ENCODE data around the gene EPHB1.

Gene EPHB1

GRCh38 chr3:135154186-135154585, 359.1 kb downstream of the EPHB1 start:
- Mint-ChIP-seq H3K27ac (no peak overlapping the region), H3K27me3 (peaks cover 7% of the 10 kb centered on the region), H3K9me3 (no peaks in the 10 kb centered on the region), H3K36me3 (no peaks in the 10 kb centered on the region), H3K4me1 (no peaks in the 10 kb centered on the region), H3K4me3 (no peak overlapping the region)

DNA sequence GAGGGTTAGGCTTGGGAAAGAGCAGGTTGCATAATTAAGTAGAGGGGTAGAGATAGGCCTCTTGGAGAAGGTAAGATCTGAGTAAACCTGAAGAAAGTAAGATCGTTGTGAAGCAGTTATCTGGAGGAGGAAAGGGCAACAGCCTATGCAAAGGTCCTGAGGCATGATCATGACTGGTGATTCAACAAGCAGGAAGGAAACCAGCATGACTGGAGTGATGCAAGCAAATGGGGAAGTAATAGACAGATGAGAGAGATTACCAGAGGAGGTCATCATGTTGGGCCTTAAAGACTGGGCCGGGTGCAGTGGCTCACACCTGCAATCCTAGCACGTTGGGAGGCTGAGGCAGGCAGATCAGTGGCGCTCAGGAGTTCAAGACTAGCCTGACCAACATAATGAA, 360.2 kb downstream of the EPHB1 start:
- no peaks in the 10 kb centered on the region for H3K36me3 Mint-ChIP-seq

DNA sequence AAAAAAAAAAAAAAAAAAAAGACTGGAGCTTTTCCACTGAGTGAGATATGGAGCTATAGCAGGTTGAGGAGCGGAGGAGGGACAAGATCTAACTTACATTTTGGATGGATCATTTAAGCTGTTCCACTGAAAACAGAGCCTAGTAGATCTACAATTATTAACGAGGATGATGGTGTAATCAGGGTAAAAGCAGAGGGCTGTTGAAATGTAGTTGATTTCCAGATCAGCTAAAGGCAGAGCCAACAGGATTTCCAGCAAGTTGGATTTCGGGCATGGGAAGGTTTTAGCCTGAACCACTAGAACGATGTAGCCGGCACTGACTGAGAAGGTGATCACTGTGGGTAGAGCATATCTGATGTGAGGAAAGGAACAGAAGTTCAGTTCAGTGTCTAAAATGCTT, 360.7 kb downstream of the EPHB1 start:
- no peaks in the 10 kb centered on the region for H3K4me1 Mint-ChIP-seq

More for the DNA sequence above, 360.2 kb downstream of the EPHB1 start:
- no peaks in the 10 kb centered on the region for H3K4me1 Mint-ChIP-seq
- H3K4me3 Mint-ChIP-seq: no peak overlapping the region
- H3K27ac Mint-ChIP-seq: no peak overlapping the region
- no peaks in the 10 kb centered on the region for H3K9me3 Mint-ChIP-seq
- peaks cover 7% of the 10 kb centered on the region for H3K27me3 Mint-ChIP-seq

GRCh38 chr3:135157045-135157740, 362.1 kb downstream of the EPHB1 start:
- Mint-ChIP-seq H3K27me3 (peaks cover 7% of the 10 kb centered on the region), H3K9me3 (peaks cover 5% of the 10 kb centered on the region), H3K36me3 (no peaks in the 10 kb centered on the region)

More for the DNA sequence above, 360.7 kb downstream of the EPHB1 start:
- Mint-ChIP-seq H3K9me3 (peaks cover 4% of the 10 kb centered on the region), H3K27me3 (peaks cover 7% of the 10 kb centered on the region), H3K36me3 (no peaks in the 10 kb centered on the region), H3K4me3 (no peak overlapping the region), H3K27ac (no peak overlapping the region)

GRCh38 chr3:135158520-135158919, 363.5 kb downstream of the EPHB1 start:
- H3K4me3 Mint-ChIP-seq: no peak overlapping the region
- no peak overlapping the region for H3K27ac Mint-ChIP-seq
- H3K4me1 Mint-ChIP-seq: no peaks in the 10 kb centered on the region
- peaks cover 5% of the 10 kb centered on the region for H3K27me3 Mint-ChIP-seq
- no peaks in the 10 kb centered on the region for H3K36me3 Mint-ChIP-seq
- peaks cover 5% of the 10 kb centered on the region for H3K9me3 Mint-ChIP-seq

More at GRCh38 chr3:135157045-135157740, 362.1 kb downstream of the EPHB1 start:
- Mint-ChIP-seq H3K27ac (no peak overlapping the region), H3K4me1 (no peaks in the 10 kb centered on the region), H3K4me3 (no peak overlapping the region)

- no peaks in the 10 kb centered on the region for H3K4me1 Mint-ChIP-seq
- peaks cover 5% of the 10 kb centered on the region for H3K9me3 Mint-ChIP-seq
- H3K27me3 Mint-ChIP-seq: peaks cover 2% of the 10 kb centered on the region
- H3K4me3 Mint-ChIP-seq: no peak overlapping the region
- no peaks in the 10 kb centered on the region for H3K36me3 Mint-ChIP-seq
- no peak overlapping the region for H3K27ac Mint-ChIP-seq
Measured at GRCh38 chr3:135159681-135160247, 364.7 kb downstream of the EPHB1 start.

DNA sequence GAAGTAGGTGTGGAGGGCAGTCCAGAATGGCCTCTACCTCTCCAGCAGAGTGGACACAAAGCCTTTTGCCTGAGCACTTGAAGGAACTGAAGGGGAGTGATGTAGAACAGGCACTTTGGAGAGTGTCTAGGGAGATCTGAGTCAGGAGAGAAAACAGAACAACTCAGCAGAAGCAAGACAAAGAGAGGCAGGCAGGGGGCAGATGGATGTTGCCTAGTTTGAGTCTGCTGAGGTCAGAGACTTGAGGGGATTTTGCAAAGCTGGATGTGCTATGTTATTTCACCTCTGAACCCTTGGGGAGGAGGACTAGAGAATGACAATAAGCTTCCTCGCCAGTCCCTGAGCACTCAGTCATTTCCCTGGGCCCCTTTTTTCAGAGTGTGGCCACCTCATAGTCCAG, 366.4 kb downstream of the EPHB1 start:
- Mint-ChIP-seq H3K27ac (no peak overlapping the region), H3K27me3 (no peaks in the 10 kb centered on the region)

DNA sequence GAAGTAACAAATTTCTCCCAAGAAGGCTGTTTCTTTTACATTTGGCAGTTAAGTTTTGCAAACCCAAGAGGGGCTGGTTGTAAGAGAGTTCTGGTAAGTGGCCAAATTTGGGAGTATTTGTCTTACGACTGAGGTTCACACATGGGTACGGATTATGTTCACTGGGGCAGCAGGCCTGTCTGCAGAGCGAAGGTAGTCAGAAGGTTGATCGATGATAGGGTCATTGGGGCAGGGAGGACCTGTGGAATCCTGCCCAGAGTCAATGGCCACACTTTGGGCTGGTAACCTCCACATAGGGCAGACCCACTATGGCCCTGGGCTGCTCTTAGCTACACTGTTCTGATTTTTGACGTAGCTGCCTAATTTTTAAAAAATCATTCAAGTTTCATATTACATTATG, 368.6 kb downstream of the EPHB1 start:
- H3K4me1 Mint-ChIP-seq: no peaks in the 10 kb centered on the region
- no peak overlapping the region for H3K4me3 Mint-ChIP-seq
- no peaks in the 10 kb centered on the region for H3K36me3 Mint-ChIP-seq
- H3K9me3 Mint-ChIP-seq: peaks cover 5% of the 10 kb centered on the region
- no peak overlapping the region for H3K27ac Mint-ChIP-seq
- peaks cover 1% of the 10 kb centered on the region for H3K27me3 Mint-ChIP-seq

More for the DNA sequence above, 366.4 kb downstream of the EPHB1 start:
- Mint-ChIP-seq H3K4me3 (no peak overlapping the region), H3K4me1 (no peaks in the 10 kb centered on the region), H3K36me3 (no peaks in the 10 kb centered on the region), H3K9me3 (peaks cover 5% of the 10 kb centered on the region)

DNA sequence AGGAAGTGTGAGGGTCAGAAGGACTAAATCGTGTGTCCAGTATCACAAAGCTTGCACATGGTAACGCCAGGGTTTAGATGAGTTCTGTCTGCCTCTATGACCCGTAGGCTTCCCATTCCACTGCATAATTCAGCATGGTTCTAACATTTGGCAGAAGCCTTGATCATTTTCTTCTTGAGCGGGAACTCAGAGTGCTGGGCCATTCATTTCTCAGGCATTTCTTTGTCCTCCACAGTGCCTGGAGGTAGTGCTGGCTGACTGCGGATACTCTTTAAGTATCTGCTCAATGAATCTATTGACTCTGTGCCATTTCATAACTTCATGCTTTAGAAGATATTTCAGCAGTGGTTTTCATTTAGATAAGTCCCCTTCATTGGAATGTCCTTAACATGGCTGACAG, 370.2 kb downstream of the EPHB1 start:
- no peak overlapping the region for H3K4me3 Mint-ChIP-seq

DNA sequence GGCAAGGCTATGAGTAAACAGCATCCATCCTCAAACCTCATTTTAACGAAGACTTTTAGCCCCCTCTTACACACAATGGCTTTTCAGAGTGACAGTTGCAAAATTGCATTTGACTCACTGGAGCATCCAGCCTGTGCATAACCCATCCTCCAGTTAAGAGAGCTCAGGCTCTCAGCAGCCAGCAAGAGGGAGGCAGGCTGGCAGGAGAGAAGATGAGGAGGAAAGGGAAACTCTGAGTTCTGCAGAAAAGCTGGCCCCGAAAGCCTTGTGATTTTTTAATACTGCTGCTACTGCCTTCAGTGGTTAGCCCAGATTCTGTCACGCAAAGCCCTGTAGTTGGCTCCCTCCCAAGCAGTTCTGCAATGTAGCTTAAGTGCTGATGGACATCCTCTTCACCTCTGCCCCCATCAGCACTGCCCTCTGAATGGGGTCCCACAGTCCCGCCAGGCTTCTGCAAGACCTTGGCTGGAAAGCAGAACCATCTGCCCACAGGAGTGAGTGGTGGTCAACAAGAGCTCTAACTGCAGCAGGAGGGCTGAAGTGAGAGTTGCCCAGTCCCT, 371.3 kb downstream of the EPHB1 start:
- H3K27ac Mint-ChIP-seq: no peak overlapping the region

More for the DNA sequence above, 370.2 kb downstream of the EPHB1 start:
- Mint-ChIP-seq H3K27ac (no peak overlapping the region), H3K36me3 (no peaks in the 10 kb centered on the region), H3K4me1 (no peaks in the 10 kb centered on the region), H3K9me3 (peaks cover 5% of the 10 kb centered on the region), H3K27me3 (peaks cover 1% of the 10 kb centered on the region)

GRCh38 chr3:135168822-135169221, 373.8 kb downstream of the EPHB1 start:
- Mint-ChIP-seq H3K27ac (no peak overlapping the region), H3K36me3 (no peaks in the 10 kb centered on the region), H3K27me3 (peaks cover 1% of the 10 kb centered on the region), H3K9me3 (no peaks in the 10 kb centered on the region), H3K4me1 (no peaks in the 10 kb centered on the region), H3K4me3 (no peak overlapping the region)

More for the DNA sequence above, 371.3 kb downstream of the EPHB1 start:
- no peaks in the 10 kb centered on the region for H3K4me1 Mint-ChIP-seq
- no peaks in the 10 kb centered on the region for H3K36me3 Mint-ChIP-seq
- no peaks in the 10 kb centered on the region for H3K9me3 Mint-ChIP-seq
- H3K27me3 Mint-ChIP-seq: peaks cover 1% of the 10 kb centered on the region
- no peak overlapping the region for H3K4me3 Mint-ChIP-seq

- H3K27me3 Mint-ChIP-seq: peaks cover 1% of the 10 kb centered on the region
- H3K36me3 Mint-ChIP-seq: no peaks in the 10 kb centered on the region
- no peaks in the 10 kb centered on the region for H3K4me1 Mint-ChIP-seq
- H3K4me3 Mint-ChIP-seq: no peak overlapping the region
- H3K9me3 Mint-ChIP-seq: no peaks in the 10 kb centered on the region
- H3K27ac Mint-ChIP-seq: no peak overlapping the region
Measured at GRCh38 chr3:135169651-135170050, 374.6 kb downstream of the EPHB1 start.

- Mint-ChIP-seq H3K9me3 (no peaks in the 10 kb centered on the region), H3K27me3 (peaks cover 1% of the 10 kb centered on the region), H3K27ac (no peak overlapping the region), H3K36me3 (no peaks in the 10 kb centered on the region), H3K4me3 (no peak overlapping the region), H3K4me1 (no peaks in the 10 kb centered on the region)
Measured at GRCh38 chr3:135170732-135171131, 375.7 kb downstream of the EPHB1 start.

DNA sequence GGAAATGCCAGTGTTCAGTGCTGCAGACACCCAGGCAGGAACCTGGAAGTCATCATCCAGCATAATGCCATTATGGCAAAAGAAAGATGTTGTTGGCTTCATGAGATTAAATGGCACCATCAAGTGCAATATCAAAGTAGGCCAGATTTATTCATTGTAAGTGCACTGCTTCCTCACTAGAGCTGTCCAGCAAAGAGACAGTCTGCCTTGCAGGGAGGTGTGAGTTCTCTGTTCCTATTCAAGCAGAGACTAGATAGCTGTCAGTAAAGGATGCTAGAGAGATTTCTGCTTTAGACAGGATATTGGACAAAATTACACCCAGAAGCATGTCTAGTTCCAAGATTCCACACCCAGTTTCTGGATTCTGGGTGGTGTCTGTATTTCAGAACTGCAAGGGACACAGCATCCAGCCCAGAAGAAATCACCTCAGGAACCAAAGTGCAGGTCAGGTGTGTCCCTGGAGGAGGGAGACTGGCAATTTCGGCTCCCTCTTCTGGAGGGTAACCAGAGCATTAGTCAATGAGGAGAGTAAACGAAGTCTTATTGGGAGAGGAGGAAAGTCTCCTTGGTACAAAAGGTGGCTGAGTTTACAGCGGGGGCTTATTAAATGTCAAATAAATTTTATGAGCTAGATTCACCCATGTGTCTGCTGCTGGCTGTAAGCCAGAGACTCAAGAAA, 377.3 kb downstream of the EPHB1 start:
- H3K36me3 Mint-ChIP-seq: no peaks in the 10 kb centered on the region
- H3K4me1 Mint-ChIP-seq: no peaks in the 10 kb centered on the region
- H3K4me3 Mint-ChIP-seq: no peak overlapping the region
- H3K27ac Mint-ChIP-seq: no peak overlapping the region
- no peaks in the 10 kb centered on the region for H3K9me3 Mint-ChIP-seq
- peaks cover 1% of the 10 kb centered on the region for H3K27me3 Mint-ChIP-seq

DNA sequence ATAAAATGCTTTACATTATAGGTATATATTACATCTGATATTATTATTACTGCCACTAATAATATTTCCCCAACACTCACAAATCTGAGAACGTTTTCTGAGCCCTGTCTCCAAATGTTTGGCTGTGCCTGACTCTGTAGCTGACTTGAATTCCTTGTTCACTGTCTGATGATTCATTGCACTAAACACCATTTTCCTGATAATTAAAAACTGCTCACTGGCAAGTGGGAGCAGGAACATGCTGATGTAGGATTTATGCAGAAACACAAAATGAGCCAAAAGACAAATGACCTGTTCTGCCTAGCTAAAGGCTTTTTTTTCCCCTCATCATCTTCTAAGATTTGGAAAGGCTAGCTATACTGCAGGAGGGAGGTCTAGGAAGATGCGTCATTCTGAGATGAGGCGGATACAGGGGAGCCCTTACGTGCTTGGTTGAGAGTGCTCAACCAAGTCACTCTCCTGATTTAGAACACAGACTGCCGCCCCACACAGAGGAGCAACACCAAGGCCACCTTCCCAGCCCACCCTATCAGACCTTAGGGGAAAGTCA, 380.7 kb downstream of the EPHB1 start:
- no peaks in the 10 kb centered on the region for H3K4me1 Mint-ChIP-seq
- H3K27me3 Mint-ChIP-seq: no peaks in the 10 kb centered on the region
- H3K36me3 Mint-ChIP-seq: no peaks in the 10 kb centered on the region
- H3K4me3 Mint-ChIP-seq: no peak overlapping the region
- peaks cover 5% of the 10 kb centered on the region for H3K9me3 Mint-ChIP-seq
- no peak overlapping the region for H3K27ac Mint-ChIP-seq

GRCh38 chr3:135176881-135177280, 381.8 kb downstream of the EPHB1 start:
- H3K4me3 Mint-ChIP-seq: no peak overlapping the region
- no peaks in the 10 kb centered on the region for H3K36me3 Mint-ChIP-seq
- no peak overlapping the region for H3K27ac Mint-ChIP-seq
- no peaks in the 10 kb centered on the region for H3K4me1 Mint-ChIP-seq
- no peaks in the 10 kb centered on the region for H3K27me3 Mint-ChIP-seq
- peaks cover 5% of the 10 kb centered on the region for H3K9me3 Mint-ChIP-seq
